Skeletal muscle satellite cell (primary cell): ENCODE measurements around the gene S100A9. TPM values are rescaled to one million over a fixed set of nuclear protein-coding genes. Genes with fewer than 3 reads are reported as not detected.
"Not testable (repeated sequence)": the region's sequence is repeated elsewhere in the genome, so short reads cannot be mapped to it uniquely, and the experiment has no call there.

Experiments
- H3K27me3 ChIP-seq: 2 replicates; pipeline ENCODE4 v1.7.0; 2013; ENCODE audit warnings: low read length; ENCODE audit not compliant: control insufficient read depth, insufficient read depth
- H3K36me3 ChIP-seq: 2 replicates; pipeline ENCODE4 v1.7.0; 2013; ENCODE audit warnings: mild to moderate bottlenecking, control low read depth, low read length; ENCODE audit not compliant: insufficient read depth
- H3K4me1 ChIP-seq: 2 replicates; pipeline ENCODE4 v1.7.0; 2013; ENCODE audit warnings: low read length; ENCODE audit not compliant: control insufficient read depth, insufficient read depth
- H3K4me2 ChIP-seq: 2 replicates; pipeline ENCODE4 v1.7.0; 2013; ENCODE audit warnings: mild to moderate bottlenecking, low read length
- H3K4me3 ChIP-seq: 2 replicates; pipeline ENCODE4 v1.7.0; 2013; ENCODE audit warnings: low read length
- H3K9ac ChIP-seq: 2 replicates; pipeline ENCODE4 v1.7.0; 2013; ENCODE audit warnings: mild to moderate bottlenecking, low read depth, low read length, moderate library complexity
- H3K9me3 ChIP-seq: replicated peaks from 2 replicates; pipeline ENCODE4 v1.7.0; 2013; ENCODE audit warnings: mild to moderate bottlenecking, control low read depth, low read length
- total RNA-seq: library from RNA; depleted of rRNA; stranded (reverse); fragments of >200 nt; gene quantifications from 2 replicates; pipeline ENCODE4 v1.2.3, GENCODE V29; 2012; rRNA removed

S100A9 gene
- not detected in 2 replicates for total RNA-seq

- H3K27me3 ChIP-seq: peaks cover 36% of the 10 kb centered on the region
- no peaks in the 10 kb centered on the region for H3K9me3 ChIP-seq
- H3K4me1 ChIP-seq: no peaks in the 10 kb centered on the region
- H3K9ac ChIP-seq: no peak within 1 kb of the TSS
- no peak within 1 kb of the TSS for H3K4me2 ChIP-seq
- H3K4me3 ChIP-seq: no peak within 1 kb of the TSS
- H3K36me3 ChIP-seq: no peaks in the 10 kb centered on the region
Observed at GRCh38 chr1:153357853-153358690, at the start of gene S100A9. Gene S100A9, plus strand, starts transcription at chr1:153357854. Its CDS starts 430 bp downstream, at chr1:153358284.

- Histone ChIP-seq H3K4me1 (no peaks in the 10 kb centered on the region), H3K4me3 (no peak overlapping the region), H3K9ac (no peak overlapping the region), H3K9me3 (no peaks in the 10 kb centered on the region), H3K27me3 (peaks cover 4% of the 10 kb centered on the region), H3K36me3 (no peaks in the 10 kb centered on the region), H3K4me2 (no peak overlapping the region)
Observed at GRCh38 chr1:153308540-153308939, 49.1 kb upstream of the S100A9 start.

GRCh38 chr1:153309441-153309840 is 48.2 kb upstream of the S100A9 start:
- no peak overlapping the region for H3K9ac ChIP-seq
- no peaks in the 10 kb centered on the region for H3K27me3 ChIP-seq
- H3K36me3 ChIP-seq: no peaks in the 10 kb centered on the region
- H3K4me3 ChIP-seq: no peak overlapping the region
- no peaks in the 10 kb centered on the region for H3K4me1 ChIP-seq
- no peaks in the 10 kb centered on the region for H3K9me3 ChIP-seq
- H3K4me2 ChIP-seq: no peak overlapping the region

- Histone ChIP-seq H3K36me3 (no peaks in the 10 kb centered on the region), H3K9ac (no peak overlapping the region), H3K9me3 (no peaks in the 10 kb centered on the region), H3K4me1 (no peaks in the 10 kb centered on the region), H3K4me3 (no peak overlapping the region), H3K27me3 (no peaks in the 10 kb centered on the region), H3K4me2 (no peak overlapping the region)
Observed at GRCh38 chr1:153310526-153310925, 47.1 kb upstream of the S100A9 start.

- Histone ChIP-seq H3K4me1 (no peaks in the 10 kb centered on the region), H3K9me3 (no peaks in the 10 kb centered on the region), H3K27me3 (no peaks in the 10 kb centered on the region), H3K36me3 (no peaks in the 10 kb centered on the region), H3K4me3 (no peak within 1 kb of the TSS), H3K9ac (no peak within 1 kb of the TSS), H3K4me2 (no peak within 1 kb of the TSS)
Observed at GRCh38 chr1:153312570-153313186, 45.0 kb upstream of the S100A9 start, which contains the start of gene PGLYRP3. Gene PGLYRP3, minus strand, starts transcription at chr1:153312952. Its CDS starts 2,287 bp downstream, at chr1:153310665.

GRCh38 chr1:153313288-153313687 is 44.4 kb upstream of the S100A9 start:
- no peaks in the 10 kb centered on the region for H3K27me3 ChIP-seq

GRCh38 chr1:153314388-153314787 is 43.3 kb upstream of the S100A9 start:
- not testable (repeated sequence) for H3K36me3 ChIP-seq, H3K9me3 ChIP-seq, H3K4me3 ChIP-seq, H3K9ac ChIP-seq, H3K4me2 ChIP-seq, H3K4me1 ChIP-seq, H3K27me3 ChIP-seq

More at GRCh38 chr1:153313288-153313687, 44.4 kb upstream of the S100A9 start:
- Histone ChIP-seq H3K9me3 (no peaks in the 10 kb centered on the region), H3K4me1 (no peaks in the 10 kb centered on the region), H3K4me3 (no peak overlapping the region), H3K36me3 (no peaks in the 10 kb centered on the region), H3K4me2 (no peak overlapping the region), H3K9ac (no peak overlapping the region)

- not testable (repeated sequence) for H3K27me3 ChIP-seq, H3K4me1 ChIP-seq, H3K4me2 ChIP-seq, H3K36me3 ChIP-seq, H3K9ac ChIP-seq, H3K4me3 ChIP-seq, H3K9me3 ChIP-seq
Observed at GRCh38 chr1:153316013-153316412, 41.6 kb upstream of the S100A9 start.

- H3K27me3 ChIP-seq, H3K9ac ChIP-seq, H3K36me3 ChIP-seq, H3K4me2 ChIP-seq, H3K4me1 ChIP-seq, H3K9me3 ChIP-seq, H3K4me3 ChIP-seq: not testable (repeated sequence)
Observed at GRCh38 chr1:153318145-153318544, 39.5 kb upstream of the S100A9 start.

- no peak overlapping the region for H3K4me2 ChIP-seq
- no peaks in the 10 kb centered on the region for H3K36me3 ChIP-seq
- no peaks in the 10 kb centered on the region for H3K4me1 ChIP-seq
- no peaks in the 10 kb centered on the region for H3K9me3 ChIP-seq
- no peak overlapping the region for H3K9ac ChIP-seq
- no peak overlapping the region for H3K4me3 ChIP-seq
- no peaks in the 10 kb centered on the region for H3K27me3 ChIP-seq
Observed at GRCh38 chr1:153322568-153322967, 35.1 kb upstream of the S100A9 start.

- Histone ChIP-seq H3K9me3 (no peaks in the 10 kb centered on the region), H3K4me2 (no peak overlapping the region), H3K4me1 (no peaks in the 10 kb centered on the region), H3K27me3 (no peaks in the 10 kb centered on the region), H3K36me3 (no peaks in the 10 kb centered on the region), H3K9ac (no peak overlapping the region), H3K4me3 (no peak overlapping the region)
Observed at GRCh38 chr1:153324912-153325311, 32.7 kb upstream of the S100A9 start.

GRCh38 chr1:153333902-153334301 is 23.8 kb upstream of the S100A9 start:
- Histone ChIP-seq H3K36me3 (no peaks in the 10 kb centered on the region), H3K9ac (no peak overlapping the region), H3K4me2 (no peak overlapping the region), H3K4me3 (no peak overlapping the region), H3K4me1 (no peaks in the 10 kb centered on the region), H3K9me3 (no peaks in the 10 kb centered on the region), H3K27me3 (peaks cover under 1% of the 10 kb centered on the region)
